CD4-positive, alpha-beta T cell treated with Interleukin-4 for 4 hours (primary cell): Measurements from ENCODE around the gene CLSTN3.

Source experiments
- DNase-seq: peaks from one replicate; pipeline ENCODE4 v3.0.0-alpha.2; 2020

The CLSTN3 gene

GRCh38 chr12:7129872-7130691 is at the start of gene CLSTN3:
Gene CLSTN3 (plus strand): TSS chr12:7130371. CDS start chr12:7130649, 278 bp downstream.
- DNase-seq, result peak; percentile 90

DNA sequence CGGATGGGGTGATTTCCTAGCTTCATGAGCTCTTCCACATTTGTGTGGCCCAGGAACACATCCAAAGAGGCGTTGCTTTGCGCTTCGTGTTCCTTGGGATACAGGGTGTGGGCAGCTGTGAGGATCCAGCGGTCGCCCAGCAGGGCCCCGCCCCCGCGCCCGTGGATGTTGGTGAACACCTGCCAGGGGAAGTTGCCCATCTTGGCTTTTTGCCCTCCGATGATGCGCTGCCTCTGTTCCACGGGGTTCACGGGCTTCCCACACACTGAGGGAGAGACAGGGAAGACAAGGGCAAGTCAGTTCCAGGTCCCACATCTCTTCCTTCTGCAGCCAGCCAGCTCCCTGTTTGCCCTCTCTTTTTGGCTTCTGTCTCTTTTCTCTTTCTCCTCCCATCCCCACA is 49.1 kb upstream of the CLSTN3 start:
- DNase-seq, result no peak

DNA sequence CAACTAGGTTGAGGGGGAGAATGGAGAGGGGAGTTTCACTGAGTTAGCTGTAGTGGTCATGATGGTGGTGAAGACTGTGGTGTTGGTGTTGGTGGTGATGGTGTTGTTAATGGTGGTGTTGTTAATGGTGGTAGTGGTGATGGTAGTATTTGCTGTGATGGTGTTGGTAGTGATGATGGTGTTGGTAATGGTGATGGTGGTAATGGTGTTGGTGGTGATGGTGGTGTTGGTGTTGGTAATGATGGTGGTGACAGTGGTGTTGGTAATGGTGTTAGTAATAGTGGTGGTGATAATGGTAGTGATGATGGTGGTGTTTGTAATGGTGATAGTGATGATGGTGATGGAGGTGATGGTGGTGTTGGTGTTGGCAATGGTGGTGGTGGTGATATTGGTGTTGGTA is 47.0 kb upstream of the CLSTN3 start:
- no peak for DNase-seq

DNA sequence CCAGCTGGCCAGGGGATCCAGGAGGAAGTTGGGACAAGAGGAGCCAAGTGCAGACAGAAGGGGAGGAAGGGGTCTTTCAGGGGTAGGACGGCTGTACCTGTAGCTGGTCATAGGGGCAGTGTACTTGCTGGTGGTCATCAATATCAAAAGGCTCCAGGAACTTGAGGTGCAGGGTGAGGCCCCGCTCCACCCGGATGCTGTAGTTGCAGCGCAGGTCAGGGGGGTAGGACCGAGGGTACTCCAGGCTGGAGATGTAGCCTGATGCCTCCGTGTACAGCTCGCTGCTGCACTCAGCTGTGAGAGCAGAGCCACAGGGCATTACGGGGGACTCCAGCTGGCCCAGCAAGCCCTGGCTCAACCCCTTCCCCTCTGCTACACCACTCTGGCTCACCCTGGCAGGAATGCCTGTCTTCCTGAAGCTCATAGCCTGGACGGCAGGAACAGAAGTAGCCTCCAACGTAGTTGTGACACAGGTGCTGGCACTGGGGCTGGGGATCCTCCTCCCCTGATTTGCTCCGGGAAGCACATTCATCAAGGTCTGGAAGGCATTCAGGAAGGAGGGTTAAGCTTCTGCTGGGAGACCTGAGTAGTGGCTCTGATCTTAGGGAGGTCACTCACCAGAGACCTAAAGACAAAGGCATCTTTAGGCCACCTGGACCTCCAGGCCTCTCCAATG is 40.8 kb upstream of the CLSTN3 start:
- no peak for DNase-seq

DNA sequence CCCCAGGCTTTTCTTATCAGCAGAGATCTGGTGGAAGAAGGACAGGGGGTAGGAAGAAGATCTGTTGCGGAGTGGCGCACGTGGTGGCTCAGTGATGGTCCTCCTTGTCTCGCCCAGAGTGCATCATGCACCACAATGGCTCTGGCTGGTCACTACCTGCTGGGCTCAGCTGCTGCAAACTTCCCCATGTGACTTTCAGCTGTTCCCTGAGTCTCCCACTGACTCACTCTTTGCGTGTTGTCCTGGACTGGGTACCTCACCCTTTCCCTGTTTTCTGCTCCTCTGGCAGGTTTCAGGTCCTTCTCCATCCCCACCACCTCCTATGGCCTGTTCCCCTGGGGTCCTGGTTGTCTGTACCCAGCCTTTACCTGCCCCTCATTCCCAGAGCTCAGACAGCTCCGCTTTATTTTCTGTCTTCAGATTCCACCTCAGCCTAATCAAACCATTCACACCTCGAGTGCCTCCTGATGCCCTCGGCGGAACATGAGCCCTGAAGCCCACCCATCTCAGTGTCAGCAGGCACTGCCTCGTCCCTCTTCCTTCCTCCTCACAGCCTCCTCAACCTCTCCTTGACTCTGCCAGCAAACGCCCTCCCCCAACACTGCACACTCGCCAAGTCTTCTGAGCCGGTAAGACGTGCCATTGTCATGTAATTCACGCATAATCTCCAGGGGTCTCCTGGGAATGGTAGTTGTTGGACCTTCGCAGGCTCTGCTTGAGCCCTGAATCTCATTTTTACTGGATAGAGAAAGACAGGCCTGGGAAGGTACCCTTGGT is 39.8 kb upstream of the CLSTN3 start:
- no peak for DNase-seq

DNA sequence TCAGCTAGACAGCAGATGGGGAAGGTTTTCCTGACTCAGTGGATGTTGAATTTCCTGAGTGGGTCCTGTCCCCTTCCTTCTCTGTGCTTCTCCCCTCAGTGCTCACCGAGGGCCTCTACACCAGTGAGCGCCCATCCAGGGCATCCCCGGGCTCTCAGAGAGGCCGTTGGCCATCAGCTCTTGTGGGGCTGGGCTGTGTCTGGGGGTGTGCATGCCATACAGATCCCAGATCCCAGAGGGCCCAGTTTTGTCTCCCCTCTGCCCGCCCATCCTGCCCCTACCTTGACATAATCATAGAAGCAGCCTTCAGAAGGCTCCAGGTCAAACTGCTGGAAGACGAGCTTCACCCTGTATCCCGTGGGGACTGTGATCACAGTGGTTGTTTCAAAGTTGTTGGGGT is 39.0 kb upstream of the CLSTN3 start:
- no peak for DNase-seq

DNA sequence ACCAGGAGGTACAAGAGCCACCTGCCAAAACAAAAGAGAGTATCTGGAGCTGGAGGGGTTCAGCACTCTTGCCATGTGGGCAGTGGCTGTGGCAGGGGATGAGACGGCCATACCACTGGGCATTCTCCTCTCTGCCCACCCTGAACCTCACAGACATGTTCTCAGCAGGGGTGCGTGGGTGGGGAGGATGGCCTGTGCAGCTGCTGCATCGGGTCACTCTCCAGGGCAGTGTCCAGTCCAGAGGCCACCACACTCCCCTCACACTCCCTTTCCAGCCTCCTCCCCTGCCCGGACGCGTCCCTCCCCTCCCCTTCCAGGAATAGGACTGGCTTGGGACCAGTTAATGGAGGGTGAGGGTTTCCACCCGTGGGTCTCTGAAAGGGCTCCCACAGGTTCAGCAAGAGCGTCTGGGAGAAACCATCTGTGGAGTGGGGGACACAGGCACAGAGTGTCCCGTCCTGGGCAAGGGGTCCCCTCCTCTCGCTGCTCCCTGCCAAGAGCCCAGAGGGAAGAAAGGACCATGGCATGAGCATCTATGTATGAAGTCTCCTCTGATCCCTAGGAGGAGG is 38.4 kb upstream of the CLSTN3 start:
- DNase-seq, result no peak

GRCh38 chr12:7092229-7092985 is 37.8 kb upstream of the CLSTN3 start, which contains the start of gene C1R:
Gene C1R (minus strand): TSS chr12:7092445. CDS start chr12:7092388, 57 bp downstream.
- DNase-seq, result peak; percentile 65

GRCh38 chr12:7092986-7093460 is 37.1 kb upstream of the CLSTN3 start:
- DNase-seq, result no peak

DNA sequence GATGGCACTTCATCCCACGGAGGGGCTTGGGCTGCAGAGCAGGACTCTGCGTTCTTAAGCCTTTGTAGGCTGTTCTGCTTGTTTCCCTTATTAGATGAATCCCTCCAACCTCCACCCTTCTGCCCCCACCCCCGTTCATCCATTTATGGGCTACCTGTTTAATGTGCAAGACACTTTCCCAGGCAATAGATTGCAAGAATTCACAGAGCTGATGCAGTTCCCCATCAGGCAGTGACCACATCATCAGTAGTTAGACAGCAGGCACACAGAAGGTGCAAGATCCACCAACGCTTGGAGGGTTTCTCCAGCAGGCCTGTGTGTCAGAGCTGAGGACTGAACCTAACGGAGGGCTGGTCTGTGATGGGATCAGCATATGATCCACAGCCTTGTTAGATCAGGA is 36.7 kb upstream of the CLSTN3 start:
- DNase-seq, result no peak

DNA sequence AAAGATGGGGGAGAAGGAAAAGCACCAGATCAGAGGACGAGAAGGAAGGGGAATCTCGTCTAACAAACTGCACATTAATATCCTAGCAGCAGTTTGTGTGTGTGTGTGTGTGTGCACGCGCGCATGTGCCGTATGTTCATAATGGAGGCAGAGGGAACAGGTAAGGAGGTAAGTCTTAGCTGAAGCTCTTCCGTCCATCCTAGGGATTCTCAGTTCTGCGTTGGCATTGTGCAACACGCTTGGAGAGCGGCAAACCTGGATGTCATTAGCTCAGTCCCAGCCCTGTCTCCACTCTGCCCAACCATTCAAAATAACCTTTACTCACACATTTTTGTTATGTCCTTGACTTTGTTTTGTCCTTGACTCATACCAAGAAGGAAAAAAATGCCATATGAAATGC is 36.3 kb upstream of the CLSTN3 start:
- no peak for DNase-seq

DNA sequence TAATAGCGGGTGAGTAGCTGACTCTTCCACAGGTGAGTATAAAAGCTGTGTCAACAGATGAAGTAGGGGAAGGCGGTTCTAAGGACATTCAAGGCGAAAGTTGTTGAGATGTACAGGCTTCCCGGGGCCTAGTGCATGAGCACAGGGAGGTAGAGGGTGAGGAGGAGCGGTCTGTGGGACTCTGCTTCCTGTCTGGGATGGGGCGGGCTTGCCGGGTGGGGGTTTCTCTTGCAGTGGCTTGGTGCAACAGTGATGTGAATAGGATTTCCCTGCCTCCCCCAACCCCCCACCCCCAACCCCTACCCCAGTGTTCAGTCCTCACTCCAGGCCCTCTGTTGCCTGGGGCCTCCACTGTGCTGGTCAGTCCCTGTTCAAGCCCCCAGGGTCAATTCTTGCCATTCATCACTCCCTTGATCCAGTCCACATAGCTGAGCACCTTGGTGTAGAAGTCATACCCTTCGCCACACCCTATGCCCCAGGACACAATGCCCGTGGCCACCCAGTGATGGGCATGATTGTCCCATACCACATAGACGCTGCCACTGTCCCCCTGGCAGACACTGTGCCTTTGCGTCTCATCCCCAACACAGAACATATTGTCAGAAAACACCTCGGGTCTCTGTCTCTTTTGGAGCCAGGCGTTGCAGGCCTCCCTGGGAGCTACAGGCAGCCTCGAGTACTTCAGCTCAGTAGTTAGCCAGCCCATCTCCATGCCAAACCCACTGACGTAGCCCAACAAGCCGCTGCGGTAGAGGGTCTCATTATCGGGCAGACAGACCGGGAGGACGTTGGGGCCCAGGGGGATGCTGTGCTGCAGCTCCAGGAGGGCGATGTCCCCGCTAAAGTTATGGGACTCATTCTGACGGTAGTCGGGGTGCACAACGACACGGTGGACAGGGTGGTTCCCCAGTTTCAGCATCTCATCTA is 33.9 kb upstream of the CLSTN3 start:
- DNase-seq, result no peak

- no peak for DNase-seq
Observed at GRCh38 chr12:7096979-7097378, 33.2 kb upstream of the CLSTN3 start.

GRCh38 chr12:7099290-7099996 is 30.7 kb upstream of the CLSTN3 start:
- DNase-seq, result no peak

GRCh38 chr12:7100239-7100638 is 29.9 kb upstream of the CLSTN3 start:
- no peak for DNase-seq

- DNase-seq, result no peak
Observed at GRCh38 chr12:7101047-7101693, 29.0 kb upstream of the CLSTN3 start.

DNA sequence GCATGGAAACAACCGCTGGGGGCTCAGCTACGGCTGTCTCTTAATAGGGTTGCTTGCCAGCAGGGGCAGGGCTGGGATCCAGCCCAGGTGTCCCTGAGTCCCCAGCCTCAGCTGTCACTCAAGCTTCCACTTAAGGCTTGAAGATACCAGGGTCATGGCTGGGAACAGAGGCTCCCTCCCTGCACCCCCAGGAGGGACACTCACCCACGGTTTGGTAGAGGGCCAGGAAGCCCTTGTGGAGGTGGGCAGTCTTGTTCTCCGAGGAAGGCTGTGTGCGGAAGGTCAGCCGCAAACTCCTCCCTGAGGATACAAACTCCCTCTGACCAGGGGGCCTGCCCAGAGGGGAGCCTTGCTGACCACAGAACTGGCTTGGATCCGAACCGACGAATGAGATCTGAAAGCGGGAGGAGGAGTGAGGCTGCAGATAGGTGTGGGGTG is 28.5 kb upstream of the CLSTN3 start:
- DNase-seq, result no peak

- DNase-seq, result no peak
Observed at GRCh38 chr12:7102582-7102981, 27.6 kb upstream of the CLSTN3 start.

GRCh38 chr12:7103837-7104584 is 26.2 kb upstream of the CLSTN3 start:
- DNase-seq, result no peak
